PC-9 (cell line): ENCODE measurements around the gene PBX2. TPM values are rescaled to one million over a fixed set of nuclear protein-coding genes. Genes with fewer than 3 reads are reported as not detected.
A peak's percentile ranks its signal among the peaks of the same experiment; 100 is the strongest.
"Not testable (repeated sequence)": the region's sequence is repeated elsewhere in the genome, so short reads cannot be mapped to it uniquely, and the experiment has no call there.

Source experiments
- BruUV-seq: library from RNA; stranded (reverse); fragments of 400-500 nt; replicated peaks from 2 replicates; lab custom pipeline; 2021; lab: Mats Ljungman, UMichigan
- CTCF ChIA-PET: fragments of 300-600 bp; sonication (Branson Sonifier 250); formaldehyde crosslinking; loops from one replicate; lab custom pipeline; 2022; ENCODE audit warnings: antibody characterized with exemption; lab: Charles Lee
- POLR2A ChIA-PET: fragments of 300-600 bp; sonication (Branson Sonifier 250); formaldehyde crosslinking; loops from one replicate; lab custom pipeline; 2022; ENCODE audit warnings: antibody characterized with exemption; ENCODE audit not compliant: unreplicated experiment; lab: Charles Lee
- DNase-seq, 2 experiments: peaks; one replicate each; pipeline versions ENCODE4 v3.0.0 to v3.0.0-alpha.2; 2015 to 2022; ENCODE audit warnings: mixed read lengths in 1 of 2
- H2AFZ ChIP-seq: fragments of 200-600 bp; sonication (generic); 2 replicates; pipeline ENCODE4 v1.8.1; 2017; ENCODE audit warnings: antibody characterized with exemption
- H3F3A ChIP-seq: fragments of 200-600 bp; sonication (generic); 2 replicates; pipeline ENCODE4 v1.8.1; 2017; ENCODE audit warnings: antibody characterized with exemption, mild to moderate bottlenecking, low read depth; ENCODE audit not compliant: insufficient read depth
- H3K27ac ChIP-seq: fragments of 200-600 bp; sonication (generic); 2 replicates; pipeline ENCODE4 v1.6.1; 2016; ENCODE audit warnings: mixed run types
- H3K27me3 ChIP-seq: fragments of 200-600 bp; sonication (generic); 2 replicates; pipeline ENCODE4 v1.6.1; 2016; ENCODE audit warnings: low read depth, mixed run types; ENCODE audit not compliant: insufficient read depth
- H3K36me3 ChIP-seq: fragments of 200-600 bp; sonication (generic); 2 replicates; pipeline ENCODE4 v1.6.1; 2016; ENCODE audit warnings: low read depth, mixed run types
- H3K4me1 ChIP-seq: fragments of 200-600 bp; sonication (generic); replicated peaks from 2 replicates; pipeline ENCODE4 v1.6.1; 2016; ENCODE audit warnings: mixed run types; ENCODE audit not compliant: insufficient read depth
- H3K4me2 ChIP-seq: fragments of 200-600 bp; sonication (generic); 2 replicates; pipeline ENCODE4 v1.6.1; 2017; ENCODE audit warnings: mixed run types
- H3K4me3 ChIP-seq: fragments of 200-600 bp; sonication (generic); 2 replicates; pipeline ENCODE4 v1.6.1; 2016; ENCODE audit warnings: mixed run types
- H3K79me2 ChIP-seq: fragments of 200-600 bp; sonication (generic); 2 replicates; pipeline ENCODE4 v1.6.1; 2017; ENCODE audit warnings: low read depth, mixed run types
- H3K9me2 ChIP-seq: fragments of 200-600 bp; sonication (generic); 2 replicates; pipeline ENCODE4 v1.8.1; 2017; ENCODE audit warnings: mild to moderate bottlenecking; ENCODE audit not compliant: insufficient read depth
- H3K9me3 ChIP-seq: fragments of 200-600 bp; sonication (generic); 2 replicates; pipeline ENCODE4 v1.8.1; 2016; ENCODE audit warnings: low read depth; ENCODE audit not compliant: insufficient read depth
- H4K20me1 ChIP-seq: fragments of 200-600 bp; sonication (generic); 2 replicates; pipeline ENCODE4 v1.8.1; 2017; ENCODE audit not compliant: insufficient read depth
- EZH2 ChIP-seq: fragments of 200-600 bp; sonication (generic); IDR thresholded peaks from 2 replicates; pipeline ENCODE4 v1.8.0; 2017; ENCODE audit warnings: antibody characterized with exemption, low read depth
- intact Hi-C: fragments of 100-400 bp; cut with micrococcal nuclease; formaldehyde crosslinking; loops from one replicate; pipeline ENCODE4 v1.10.0; 2022; ENCODE audit not compliant: unreplicated experiment
- total RNA-seq: library from RNA; stranded (reverse); gene quantifications from 2 replicates; pipeline ENCODE4 v1.2.3, GENCODE V29; 2021
- TF ChIP-seq, protein P1 (sequence below): fragments of 200-600 bp; sonication (generic); conservative IDR thresholded peaks from 2 replicates; pipeline ENCODE4 v1.6.1; 2017; ENCODE audit warnings: mixed run types, antibody characterized with exemption, mild to moderate bottlenecking, moderate library complexity

The PBX2 gene
- total RNA-seq, 1 experiment from 2014 or later, result 89.3 TPM

DNA sequence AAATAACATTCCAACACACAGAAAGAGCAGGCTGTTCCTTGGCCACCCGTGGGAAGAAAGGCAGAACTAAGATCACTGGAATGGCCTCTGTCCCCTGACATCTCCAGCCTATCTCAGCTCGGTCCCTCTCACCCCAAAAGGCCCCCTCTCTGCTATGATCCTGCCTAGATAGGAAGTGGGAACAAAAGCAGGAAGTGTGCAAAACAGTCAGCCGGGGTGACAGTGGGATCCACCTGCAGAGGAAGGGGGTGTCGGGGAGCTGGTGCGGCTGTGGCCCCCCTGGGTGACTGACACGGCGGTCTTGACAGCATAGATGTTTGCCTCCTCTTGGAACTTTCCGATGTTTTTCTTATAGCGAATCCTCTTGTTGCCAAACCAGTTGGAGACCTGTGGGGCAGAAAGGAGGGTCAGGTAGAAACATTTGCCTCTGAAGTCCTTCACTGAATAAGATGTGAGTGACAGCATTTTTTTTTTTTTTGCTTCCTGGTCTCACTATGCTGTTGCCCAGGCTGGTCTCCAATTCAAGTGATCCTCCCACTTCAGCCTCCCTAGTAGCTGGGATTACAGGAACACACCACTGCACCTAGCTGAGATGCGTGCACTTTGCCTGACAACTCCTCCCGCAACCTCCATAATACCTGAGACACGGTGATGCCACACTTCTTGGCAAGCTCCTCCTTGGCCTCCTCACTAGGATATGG, 2.8 kb downstream of the PBX2 start:
- BruUV-seq, result no TSS peak
- no peaks in the 10 kb centered on the region for H3K9me2 ChIP-seq
- H3K79me2 ChIP-seq, result peaks cover 18% of the 10 kb centered on the region
- H3K27ac ChIP-seq, result no peak overlapping the region
- ChIA-PET POLR2A (no interaction called here), CTCF (no interaction called here)
- no peak overlapping the region for H3K4me3 ChIP-seq
- H4K20me1 ChIP-seq, result no peaks in the 10 kb centered on the region
- no peak for DNase-seq
- no peaks in the 10 kb centered on the region for H3K9me3 ChIP-seq
- peaks cover 14% of the 10 kb centered on the region; the same call in 1 of the 2 replicates for H3F3A ChIP-seq
- no peak overlapping the region for H2AFZ ChIP-seq
- H3K36me3 ChIP-seq, result peaks cover 10% of the 10 kb centered on the region
- intact Hi-C loops, result no loop called here
- no peak overlapping the region for H3K4me2 ChIP-seq
- H3K4me1 ChIP-seq, result peaks cover 7% of the 10 kb centered on the region; the same call in 1 of the 2 replicates
- TF ChIP-seq, protein P1, sequence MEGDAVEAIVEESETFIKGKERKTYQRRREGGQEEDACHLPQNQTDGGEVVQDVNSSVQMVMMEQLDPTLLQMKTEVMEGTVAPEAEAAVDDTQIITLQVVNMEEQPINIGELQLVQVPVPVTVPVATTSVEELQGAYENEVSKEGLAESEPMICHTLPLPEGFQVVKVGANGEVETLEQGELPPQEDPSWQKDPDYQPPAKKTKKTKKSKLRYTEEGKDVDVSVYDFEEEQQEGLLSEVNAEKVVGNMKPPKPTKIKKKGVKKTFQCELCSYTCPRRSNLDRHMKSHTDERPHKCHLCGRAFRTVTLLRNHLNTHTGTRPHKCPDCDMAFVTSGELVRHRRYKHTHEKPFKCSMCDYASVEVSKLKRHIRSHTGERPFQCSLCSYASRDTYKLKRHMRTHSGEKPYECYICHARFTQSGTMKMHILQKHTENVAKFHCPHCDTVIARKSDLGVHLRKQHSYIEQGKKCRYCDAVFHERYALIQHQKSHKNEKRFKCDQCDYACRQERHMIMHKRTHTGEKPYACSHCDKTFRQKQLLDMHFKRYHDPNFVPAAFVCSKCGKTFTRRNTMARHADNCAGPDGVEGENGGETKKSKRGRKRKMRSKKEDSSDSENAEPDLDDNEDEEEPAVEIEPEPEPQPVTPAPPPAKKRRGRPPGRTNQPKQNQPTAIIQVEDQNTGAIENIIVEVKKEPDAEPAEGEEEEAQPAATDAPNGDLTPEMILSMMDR, result no peak
- no peak for TF ChIP-seq EZH2
- H3K27me3 ChIP-seq, result no peaks in the 10 kb centered on the region

DNA sequence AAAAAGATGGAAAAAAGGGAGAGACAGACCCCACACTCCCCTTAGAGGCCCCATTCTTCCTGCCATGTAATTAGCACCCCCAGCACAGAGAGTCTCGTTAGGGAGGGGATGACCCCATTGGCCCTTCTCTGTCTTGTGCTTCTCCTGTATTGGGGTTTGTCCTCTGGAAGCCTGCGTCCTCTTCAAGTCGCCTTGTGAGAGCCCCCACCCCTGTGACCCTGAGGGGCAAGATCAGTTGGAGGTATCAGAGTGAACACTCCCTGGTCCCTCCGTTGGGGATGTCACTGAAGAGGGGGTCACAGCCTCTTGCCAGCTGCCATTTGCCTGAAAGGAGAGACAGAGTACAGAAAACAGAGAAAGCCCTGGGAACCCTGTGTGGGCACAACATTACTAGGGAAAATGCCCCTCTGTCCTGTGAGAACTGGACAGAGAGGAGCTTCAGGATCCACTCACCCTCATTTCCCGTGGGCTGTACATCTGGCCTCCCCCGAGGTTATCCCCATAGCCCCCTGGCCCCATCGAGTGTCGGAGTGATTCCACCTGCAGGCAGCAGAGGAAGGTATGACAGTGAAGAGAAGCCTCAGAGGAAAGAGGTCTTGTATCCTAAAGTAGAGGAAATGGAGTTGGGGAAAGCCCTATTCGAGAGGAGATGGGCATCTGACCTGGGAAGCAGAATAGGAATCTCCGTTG, 3.7 kb downstream of the PBX2 start:
- H3K9me3 ChIP-seq, intact Hi-C loops, H2AFZ ChIP-seq, CTCF ChIA-PET, DNase-seq, H3K4me2 ChIP-seq, H3K4me3 ChIP-seq, H3K4me1 ChIP-seq, H3K27me3 ChIP-seq, H3K36me3 ChIP-seq, H3K9me2 ChIP-seq, H4K20me1 ChIP-seq, H3K27ac ChIP-seq, BruUV-seq: not testable (repeated sequence)
- Histone ChIP-seq H3F3A (peaks cover 14% of the 10 kb centered on the region; the same call in 1 of the 2 replicates), H3K79me2 (peaks cover 18% of the 10 kb centered on the region)
- POLR2A ChIA-PET, result interaction anchor here (0.7 kb wide), 1 partner anchor 135 kb away, joined by 7 read pairs; no protein-coding TSS in a partner anchor

DNA sequence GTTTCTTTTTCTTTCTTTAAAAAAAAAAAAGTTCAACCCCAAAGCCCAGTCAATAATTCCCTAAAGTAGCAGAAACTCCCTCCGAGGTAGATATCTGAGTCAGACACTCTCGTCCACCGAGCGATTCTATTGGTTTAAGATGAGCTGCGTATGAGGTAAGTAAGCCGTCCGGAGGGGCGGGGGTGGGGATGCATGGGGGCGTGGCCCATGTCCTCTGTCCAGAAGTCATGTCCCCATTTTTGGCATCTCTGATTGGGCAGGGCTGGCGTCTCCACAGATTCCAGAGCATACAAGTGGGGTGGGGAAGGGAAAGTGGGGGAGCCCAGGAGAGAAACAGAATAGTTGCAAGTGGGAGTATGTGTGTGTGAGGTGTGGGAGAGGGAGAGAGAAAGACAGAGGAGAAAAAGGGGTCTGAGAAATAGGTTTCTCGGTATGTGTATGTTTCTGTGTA, 4.3 kb downstream of the PBX2 start:
- BruUV-seq, H2AFZ ChIP-seq, H3K36me3 ChIP-seq, H3K4me2 ChIP-seq, H3K9me2 ChIP-seq, H3K27me3 ChIP-seq, H3K9me3 ChIP-seq, H3K27ac ChIP-seq, H4K20me1 ChIP-seq, H3K4me1 ChIP-seq, H3K4me3 ChIP-seq, intact Hi-C loops: not testable (repeated sequence)
- peak; percentile 42 to 55 for DNase-seq
- Histone ChIP-seq H3F3A (peaks cover 14% of the 10 kb centered on the region; the same call in 1 of the 2 replicates), H3K79me2 (peaks cover 18% of the 10 kb centered on the region)
- ChIA-PET CTCF (interaction anchor here (0.7 kb wide), 1 partner anchor 391 kb away, joined by 12 read pairs; no protein-coding TSS in a partner anchor), POLR2A (interaction anchor here (0.6 to 0.7 kb wide), 4 partner anchors 55 to 323 kb away, joined by 6 to 23 read pairs (median 12); partner anchors contain the start of genes FKBPL and NEU1)

DNA sequence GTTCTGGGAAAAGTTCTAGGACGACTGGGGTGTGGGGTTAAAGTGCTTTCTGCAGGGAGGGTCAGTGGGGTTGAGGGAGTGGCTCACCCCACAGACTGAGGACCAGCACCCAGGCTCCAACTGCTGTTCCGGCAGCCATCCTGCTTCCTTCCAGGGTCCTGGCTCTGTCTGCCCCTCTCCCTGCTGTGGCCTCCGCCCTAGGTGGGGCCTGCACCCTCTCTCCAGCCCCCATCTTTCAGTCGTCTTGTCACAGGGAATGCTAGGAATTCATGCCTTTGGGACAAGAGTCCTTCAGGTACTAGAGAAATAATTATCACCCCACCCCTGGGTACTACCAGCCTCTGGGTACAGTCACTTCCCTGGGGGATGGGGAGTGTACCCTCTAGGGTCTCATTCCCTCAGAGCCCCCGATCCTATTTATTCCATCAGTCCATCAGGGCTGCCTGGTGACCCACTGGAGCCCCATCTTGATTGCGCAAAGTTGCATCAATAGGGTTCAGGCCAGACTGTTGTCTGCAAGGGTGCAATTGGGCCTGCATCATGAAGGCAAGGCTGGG, 5.8 kb downstream of the PBX2 start, which contains the start of gene AGER:
Gene AGER, minus strand, starts transcription at position 170 of the 557 bp plus-strand sequence. Its CDS starts 31 bp downstream, at position 139.
- no peaks in the 10 kb centered on the region for H3K9me2 ChIP-seq
- no peaks in the 10 kb centered on the region for H3K9me3 ChIP-seq
- no peak within 1 kb of the TSS for H3K4me3 ChIP-seq
- no peaks in the 10 kb centered on the region for H3K27me3 ChIP-seq
- no peak for TF ChIP-seq EZH2
- TF ChIP-seq, protein P1, result no peak
- peaks cover 10% of the 10 kb centered on the region for H3K36me3 ChIP-seq
- ChIA-PET POLR2A (no interaction called here), CTCF (no interaction called here)
- no peak within 1 kb of the TSS for H2AFZ ChIP-seq
- H3K4me1 ChIP-seq, result peaks cover 13% of the 10 kb centered on the region
- no TSS peak for BruUV-seq
- peaks cover 14% of the 10 kb centered on the region; the same call in 1 of the 2 replicates for H3F3A ChIP-seq
- H3K4me2 ChIP-seq, result no peak within 1 kb of the TSS
- no peak within 1 kb of the TSS for H3K27ac ChIP-seq
- no peaks in the 10 kb centered on the region for H4K20me1 ChIP-seq
- H3K79me2 ChIP-seq, result peaks cover 18% of the 10 kb centered on the region
- intact Hi-C loops, result no loop called here
- DNase-seq, result no peak
